AG08395 (cell line): ENCODE data around the gene ZBTB38.

Experiments used
- DNase-seq: peaks from one replicate; pipeline ENCODE4 v3.0.0; 2012; ENCODE audit warnings: mixed read lengths, low spot score

ZBTB38 gene

DNA sequence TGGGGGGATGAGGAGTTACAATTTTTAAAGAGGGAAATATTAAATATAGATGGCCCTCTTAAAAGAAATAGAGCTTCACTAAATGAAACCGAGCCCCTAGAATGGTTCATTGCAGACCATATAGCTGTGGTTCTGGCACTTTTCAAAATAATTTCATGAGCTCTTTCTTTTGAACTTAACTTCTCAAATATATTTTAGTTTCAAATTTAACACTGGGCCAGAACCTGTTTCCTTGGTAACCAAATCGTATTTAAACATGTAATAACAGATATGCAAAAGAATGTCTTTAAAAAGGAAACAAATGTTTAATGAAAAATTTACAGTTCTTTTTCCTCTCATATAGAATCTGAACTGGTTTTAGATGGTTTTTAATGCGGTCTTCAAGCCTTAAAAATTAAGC is 20.1 kb downstream of the ZBTB38 start:
- DNase-seq: no peak

DNA sequence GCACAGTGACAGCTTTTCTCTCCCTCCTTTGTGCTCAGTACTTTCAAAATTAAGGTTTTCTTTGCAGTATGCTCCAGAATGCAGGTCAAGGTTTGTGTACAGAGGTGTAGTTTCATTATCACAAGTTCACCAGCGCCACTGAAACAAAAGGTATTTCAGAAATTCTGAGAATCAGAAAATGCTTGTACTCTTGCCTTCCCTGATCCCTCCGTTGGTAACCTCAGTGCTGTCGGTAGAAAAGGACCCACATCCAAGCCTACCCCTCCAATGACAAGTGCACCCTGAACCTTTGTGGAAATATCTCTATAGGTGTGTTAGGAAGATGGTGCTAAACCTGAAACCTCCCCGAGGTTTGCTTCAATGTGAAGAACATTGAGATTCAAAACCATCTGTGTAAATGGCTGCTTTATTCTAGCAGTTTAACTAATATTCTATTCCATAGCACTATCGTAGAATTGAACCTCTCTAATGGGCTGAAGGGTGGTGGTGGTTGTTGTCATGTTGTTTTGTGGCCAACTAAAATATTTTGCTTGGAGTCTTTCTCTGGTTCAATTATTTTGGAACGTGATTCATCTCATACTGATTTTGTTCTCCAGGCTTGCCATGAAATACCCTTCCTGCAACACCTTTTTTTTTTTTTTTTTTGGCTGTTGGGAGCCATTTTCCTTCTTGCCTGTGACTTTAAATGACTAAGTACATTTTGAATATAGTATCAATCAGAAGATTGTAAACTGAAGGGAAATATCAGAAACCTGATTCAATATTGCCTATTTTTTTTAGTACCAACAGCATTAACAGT is 20.7 kb downstream of the ZBTB38 start:
- no peak for DNase-seq

GRCh38 chr3:141389703-141390102 is 21.4 kb downstream of the ZBTB38 start:
- no peak for DNase-seq

- no peak for DNase-seq
Measured at GRCh38 chr3:141390747-141391146, 22.4 kb downstream of the ZBTB38 start.

- no peak for DNase-seq
Measured at GRCh38 chr3:141391298-141391990, 23.1 kb downstream of the ZBTB38 start.

DNA sequence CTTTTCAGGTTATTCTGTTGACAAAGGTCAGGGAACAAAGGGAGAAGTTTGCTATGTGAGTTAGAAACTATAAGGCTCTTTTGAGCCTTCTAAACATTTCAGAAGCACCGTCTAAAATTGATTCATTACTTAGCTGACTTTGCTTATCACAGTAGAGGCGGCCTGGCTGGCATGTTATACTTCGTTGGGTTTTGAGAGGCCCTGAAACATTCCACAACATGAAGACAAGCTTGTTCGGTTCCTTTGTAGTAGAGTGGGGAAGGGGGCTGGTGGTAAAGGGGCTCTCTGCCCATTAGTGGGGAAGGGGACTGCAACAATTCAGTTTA is 23.6 kb downstream of the ZBTB38 start:
- no peak for DNase-seq

GRCh38 chr3:141392416-141392815 is 24.1 kb downstream of the ZBTB38 start:
- no peak for DNase-seq

DNA sequence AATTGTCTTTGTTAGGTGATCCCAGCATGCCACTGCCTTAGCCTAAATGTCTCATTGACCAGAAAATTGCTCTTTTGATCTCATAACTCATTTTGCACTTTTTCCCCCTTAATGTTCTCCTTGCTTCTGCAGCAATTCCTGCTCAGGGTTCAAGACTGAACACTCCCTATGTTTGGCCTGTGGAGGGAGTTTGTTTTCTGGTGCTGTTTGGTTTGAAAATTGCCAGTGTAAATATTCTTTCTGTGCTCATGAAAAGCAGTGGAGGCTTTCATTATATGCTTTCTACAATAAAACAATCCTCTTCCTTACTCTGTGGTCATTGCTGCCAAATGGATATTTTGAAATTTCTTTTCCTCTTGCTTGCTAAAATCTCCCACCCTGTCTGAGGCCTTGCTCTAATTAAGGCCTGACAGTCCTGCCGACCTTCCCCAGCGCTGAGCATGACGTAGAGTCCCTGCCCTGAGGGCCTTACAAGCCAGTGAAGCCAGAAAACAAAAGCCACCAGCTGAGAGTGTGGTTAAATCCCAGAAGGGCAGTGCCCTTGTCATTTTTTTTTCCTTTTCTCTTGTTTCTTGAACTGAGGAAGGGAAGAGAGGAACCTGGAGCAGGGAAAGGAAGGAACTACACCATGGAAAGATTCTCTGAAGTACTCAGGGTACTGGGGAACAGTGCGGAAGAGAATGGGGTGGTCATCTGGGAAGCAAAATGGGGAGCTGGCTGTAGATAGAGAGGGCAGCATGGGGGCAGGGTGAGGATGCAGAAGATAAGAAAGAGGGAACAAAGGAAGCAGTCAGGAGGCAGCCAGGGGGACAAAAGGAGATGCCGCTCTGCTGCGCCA is 24.8 kb downstream of the ZBTB38 start:
- no peak for DNase-seq

DNA sequence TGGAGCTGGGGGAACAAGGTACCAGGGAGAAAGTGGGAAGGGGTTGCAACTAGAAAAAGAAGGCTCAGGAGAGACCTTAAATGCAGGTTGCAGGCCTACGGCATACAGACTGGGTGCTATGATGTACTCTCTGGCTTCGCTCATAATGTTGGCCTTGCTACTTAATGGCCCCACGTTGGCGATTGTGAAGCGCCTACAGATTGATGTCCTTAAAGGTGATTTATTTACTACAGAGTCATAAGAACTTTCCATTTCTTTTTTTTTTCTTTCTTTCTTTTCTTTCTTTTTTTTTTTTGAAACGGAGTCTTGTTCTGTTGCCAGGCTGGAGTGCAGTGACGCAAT is 25.4 kb downstream of the ZBTB38 start:
- DNase-seq: no peak

- DNase-seq: no peak
Measured at GRCh38 chr3:141394560-141394959, 26.3 kb downstream of the ZBTB38 start.

DNA sequence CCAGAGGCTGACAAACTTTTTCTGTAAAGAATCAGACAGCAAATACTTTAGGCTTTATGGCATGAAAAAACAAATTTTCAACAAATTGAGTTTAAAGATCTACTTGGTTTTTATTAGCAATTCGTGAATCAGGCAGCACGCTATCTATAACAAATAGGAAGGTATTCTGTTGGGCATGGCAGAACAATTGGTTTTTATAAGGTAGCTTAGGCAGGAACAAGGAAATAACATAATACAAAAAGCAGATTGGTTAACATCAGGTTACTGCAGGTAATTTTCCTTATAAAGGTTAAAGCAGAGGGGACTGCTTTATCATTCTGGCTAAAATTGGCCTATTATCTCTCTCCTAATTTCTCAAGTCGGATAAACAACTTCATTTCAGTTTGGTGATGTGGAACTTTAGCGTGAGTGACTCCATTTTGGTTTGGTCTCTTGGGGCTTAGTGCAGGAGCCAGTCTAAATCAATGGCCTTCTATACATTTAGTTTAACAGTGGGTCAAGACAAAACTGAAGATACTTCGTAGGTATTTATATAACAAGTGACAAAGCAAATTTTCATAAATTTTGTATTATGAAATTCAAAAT is 26.8 kb downstream of the ZBTB38 start:
- DNase-seq: no peak

DNA sequence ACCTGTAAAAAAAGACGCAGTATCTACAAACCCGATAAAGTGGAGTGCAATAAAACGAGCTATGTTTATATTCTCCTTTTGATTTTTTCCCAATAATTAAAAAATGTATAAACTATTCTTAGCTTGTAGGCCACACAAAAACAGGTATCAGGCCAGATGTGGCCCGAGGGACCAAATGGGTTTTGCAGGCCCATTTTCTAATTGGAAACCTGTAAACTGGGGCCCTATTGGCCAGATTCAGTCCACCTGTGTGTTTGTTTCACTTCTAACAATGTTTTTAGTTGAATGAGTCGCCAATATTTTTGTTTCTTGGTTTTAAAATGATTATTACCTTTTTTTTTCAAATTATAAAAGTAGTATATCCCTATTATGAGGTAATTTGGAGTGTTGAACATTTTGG is 29.7 kb downstream of the ZBTB38 start:
- no peak for DNase-seq

- no peak for DNase-seq
Measured at GRCh38 chr3:141399200-141399599, 30.9 kb downstream of the ZBTB38 start.

DNA sequence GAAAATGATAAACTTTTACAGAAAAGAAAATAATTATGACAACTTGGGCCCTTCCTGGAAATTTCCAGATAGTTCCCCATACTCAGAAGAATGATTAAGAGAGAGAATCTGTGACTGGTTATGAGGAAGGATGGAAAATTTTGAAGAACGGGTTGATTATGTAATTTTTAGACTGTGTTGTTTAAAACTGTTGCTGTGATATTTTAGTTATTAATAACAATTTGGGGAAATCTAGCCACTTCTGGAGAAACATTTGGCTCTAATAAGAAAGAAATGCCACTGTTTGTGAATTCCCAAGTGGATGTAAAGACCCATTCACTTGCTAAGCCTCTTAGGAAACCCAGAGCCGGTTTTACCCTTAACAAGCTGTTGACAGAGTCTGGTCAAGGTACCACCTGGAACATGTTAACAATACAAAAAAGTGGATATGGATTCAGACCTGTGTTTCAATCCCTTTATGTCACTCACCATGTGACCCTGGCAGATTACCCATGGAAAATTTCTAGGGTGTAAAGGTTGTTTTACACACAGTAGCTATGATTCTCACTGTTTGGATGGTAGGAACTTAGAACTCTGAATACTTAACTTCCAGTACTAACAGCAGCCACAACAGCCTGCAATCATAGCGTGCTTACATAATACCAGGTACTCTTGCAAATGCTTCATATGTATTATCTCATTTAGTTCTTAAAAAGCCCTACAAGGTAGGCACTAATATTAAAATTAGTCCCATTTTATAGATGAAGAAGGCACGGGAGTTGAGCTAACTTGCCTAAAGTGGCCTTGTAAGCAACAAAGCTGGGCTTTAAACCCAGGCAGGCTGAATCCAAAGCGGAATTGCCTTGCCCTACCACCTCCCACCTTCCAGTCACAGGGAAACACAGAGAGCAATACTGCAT is 32.0 kb downstream of the ZBTB38 start:
- no peak for DNase-seq

GRCh38 chr3:141401095-141401494 is 32.8 kb downstream of the ZBTB38 start:
- no peak for DNase-seq

DNA sequence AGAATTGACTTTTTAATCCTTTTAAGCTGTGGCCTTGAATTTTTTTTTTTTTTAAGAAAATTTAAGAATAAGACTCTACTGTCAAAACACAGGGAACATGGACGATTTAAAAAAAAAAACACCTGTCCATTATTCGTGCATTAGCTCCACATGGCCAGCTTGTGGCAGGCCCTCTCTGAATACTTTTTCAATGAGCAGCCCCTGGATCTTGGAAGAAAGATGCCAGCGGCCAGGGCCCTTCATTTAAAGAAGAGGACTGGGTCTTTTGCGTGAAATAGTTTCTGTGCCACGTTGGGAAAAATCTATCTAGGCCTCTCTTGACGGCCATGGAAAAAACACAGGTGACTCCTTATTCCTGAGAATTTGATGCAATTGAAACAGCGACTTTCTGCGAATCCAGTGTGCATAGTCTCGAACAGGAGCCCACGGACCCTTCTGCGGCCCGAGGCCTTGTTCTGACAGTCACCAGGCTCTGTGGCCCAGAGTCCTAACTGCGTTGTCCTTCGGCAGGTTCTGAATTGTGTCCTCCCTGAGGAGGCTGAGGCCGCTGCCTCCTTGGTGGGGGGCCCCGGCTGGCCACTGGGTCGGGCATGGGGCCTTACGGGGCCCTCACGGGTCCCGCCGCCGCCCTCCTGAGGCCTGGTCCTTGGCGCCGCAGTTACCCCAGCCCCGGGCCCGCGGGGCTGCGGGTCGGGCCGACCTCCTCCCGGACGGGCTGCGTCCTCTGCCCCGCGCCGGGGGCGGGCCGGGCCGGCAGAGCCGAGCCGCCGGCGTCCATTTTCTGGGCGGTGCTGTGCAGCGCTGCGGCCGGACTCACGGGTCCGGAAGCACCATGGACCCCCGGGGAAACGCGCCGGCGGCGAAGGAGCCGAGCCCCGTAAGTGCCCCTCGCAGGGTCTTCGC is 33.5 kb downstream of the ZBTB38 start:
- peak; percentile 59 for DNase-seq

- DNase-seq: peak; percentile 58
Measured at GRCh38 chr3:141402476-141403171, 34.3 kb downstream of the ZBTB38 start.

DNA sequence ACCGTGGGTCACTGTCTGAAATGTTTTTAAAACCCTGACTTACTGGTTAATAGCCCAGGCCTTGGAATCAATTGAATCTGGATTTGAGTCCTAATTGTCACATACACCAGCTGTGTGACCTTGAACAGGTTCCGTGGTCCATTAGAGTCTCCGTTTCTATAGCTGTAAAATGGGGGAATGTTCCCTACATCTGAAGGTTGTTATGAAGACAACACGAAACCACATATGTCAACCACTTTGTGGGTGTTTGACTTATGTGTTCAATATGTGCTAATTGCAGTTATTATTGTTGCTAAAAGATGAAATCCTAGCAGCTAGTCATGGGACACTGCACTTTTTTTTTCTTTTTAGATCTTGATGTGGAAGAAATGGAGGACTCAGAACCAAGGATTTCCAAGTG is 35.3 kb downstream of the ZBTB38 start:
- DNase-seq: no peak

DNA sequence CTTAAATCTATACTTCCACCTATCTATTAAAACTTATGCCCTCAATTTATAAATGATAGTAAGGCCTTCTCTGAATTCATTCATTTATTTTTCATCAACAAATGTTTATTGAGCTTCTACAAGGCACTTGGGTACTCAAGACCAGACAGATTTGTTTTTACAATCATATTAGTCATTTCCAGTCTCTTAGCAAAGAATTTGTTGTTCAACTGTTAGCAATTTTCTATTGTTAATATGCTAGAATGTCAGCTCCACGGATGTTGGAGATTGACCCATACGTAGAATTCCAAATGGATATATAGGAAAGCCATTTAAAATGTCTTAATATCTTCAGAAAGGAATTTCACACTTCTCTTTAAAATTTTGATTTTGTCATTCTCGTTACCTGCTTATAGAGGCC is 36.7 kb downstream of the ZBTB38 start:
- DNase-seq: peak; percentile 43

DNA sequence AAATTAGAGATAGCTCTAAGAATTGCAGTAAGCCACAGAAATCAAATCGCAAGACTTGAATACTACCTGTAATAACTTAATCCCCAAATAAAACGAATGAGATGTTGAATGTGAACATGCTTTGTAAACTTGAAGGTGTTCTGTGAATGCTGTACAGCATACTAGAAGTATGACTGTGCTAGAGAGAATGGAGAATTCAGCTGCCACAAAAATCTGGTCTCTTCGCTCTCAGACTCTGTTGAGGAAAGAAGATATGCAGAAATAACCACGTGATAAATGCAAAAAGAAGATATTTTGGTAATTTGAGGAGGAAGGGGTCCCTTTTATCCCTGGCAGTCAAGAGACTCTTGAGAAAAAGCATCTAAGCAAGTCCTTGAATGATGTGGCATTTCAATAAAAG is 37.3 kb downstream of the ZBTB38 start:
- no peak for DNase-seq
